HG02943 (cell line): Measurements from ENCODE around the gene SLC41A3.
"Not testable (repeated sequence)": the region's sequence is repeated elsewhere in the genome, so short reads cannot be mapped to it uniquely, and the experiment has no call there.

Source experiments
- ATAC-seq: cut with Tn5 transposase; IDR thresholded peaks from one replicate; pipeline ENCODE4 v1.9.1; 2021; ENCODE audit warnings: mild to moderate bottlenecking, low read depth, moderate library complexity; ENCODE audit not compliant: unreplicated experiment

SLC41A3 gene

GRCh38 chr3:126056681-126057500, 27.0 kb downstream of the SLC41A3 start:
- no peak for ATAC-seq

- no peak for ATAC-seq
Measured at GRCh38 chr3:126056088-126056487, 27.8 kb downstream of the SLC41A3 start.

GRCh38 chr3:126054870-126055269, 29.1 kb downstream of the SLC41A3 start:
- ATAC-seq, result no peak

- ATAC-seq, result no peak
Measured at GRCh38 chr3:126053949-126054569, 29.9 kb downstream of the SLC41A3 start.

GRCh38 chr3:126053513-126053912, 30.4 kb downstream of the SLC41A3 start:
- ATAC-seq, result no peak

- ATAC-seq, result no peak
Measured at GRCh38 chr3:126052196-126053058, 31.5 kb downstream of the SLC41A3 start.

- no peak for ATAC-seq
Measured at GRCh38 chr3:126051741-126052140, 32.2 kb downstream of the SLC41A3 start.

- no peak for ATAC-seq
Measured at GRCh38 chr3:126051234-126051633, 32.7 kb downstream of the SLC41A3 start.

- ATAC-seq, result no peak
Measured at GRCh38 chr3:126050626-126051025, 33.3 kb downstream of the SLC41A3 start.

- ATAC-seq, result no peak
Measured at GRCh38 chr3:126050050-126050392, 33.9 kb downstream of the SLC41A3 start.

- no peak for ATAC-seq
Measured at GRCh38 chr3:126049289-126050049, 34.5 kb downstream of the SLC41A3 start.

- no peak for ATAC-seq
Measured at GRCh38 chr3:126040386-126040785, 43.5 kb downstream of the SLC41A3 start.

- no peak for ATAC-seq
Measured at GRCh38 chr3:126039870-126040269, 44.1 kb downstream of the SLC41A3 start.

- ATAC-seq, result not testable (repeated sequence)
Measured at GRCh38 chr3:126038791-126039190, 45.1 kb downstream of the SLC41A3 start.

- no peak for ATAC-seq
Measured at GRCh38 chr3:126036056-126036549, 47.8 kb downstream of the SLC41A3 start.

- no peak for ATAC-seq
Measured at GRCh38 chr3:126035362-126036050, 48.4 kb downstream of the SLC41A3 start.

GRCh38 chr3:126034481-126035361, 49.2 kb downstream of the SLC41A3 start:
- no peak for ATAC-seq

GRCh38 chr3:126033765-126034164, 50.2 kb downstream of the SLC41A3 start:
- ATAC-seq, result no peak
